GM18520 (cell line): ENCODE results near the gene FKBP8.

Source experiments
- ATAC-seq: cut with Tn5 transposase; IDR thresholded peaks from one replicate; pipeline ENCODE4 v1.9.1; 2021; ENCODE audit not compliant: unreplicated experiment

The FKBP8 gene

GRCh38 chr19:18487576-18488402, 55.6 kb downstream of the FKBP8 start:
- ATAC-seq: no peak

- ATAC-seq: no peak
Measured at GRCh38 chr19:18486746-18487145, 56.6 kb downstream of the FKBP8 start.

- ATAC-seq: no peak
Measured at GRCh38 chr19:18484992-18485391, 58.4 kb downstream of the FKBP8 start.

GRCh38 chr19:18483119-18483890, 60.1 kb downstream of the FKBP8 start:
- no peak for ATAC-seq
